A549 (cell line): Measurements from ENCODE around the gene ANKS1B.

Source experiments
- CBX8 ChIP-seq: fragments of 200-600 bp; sonication (generic); IDR thresholded peaks from 2 replicates; pipeline ENCODE4 v1.6.1; 2016
- HOXB13 ChIP-seq: fragments of 250-450 bp; sonication (Bioruptor Pico); IDR thresholded peaks from 2 replicates; pipeline ENCODE4 v1.5.0; 2020; ENCODE audit warnings: low read depth, mild to moderate bottlenecking, moderate library complexity
- HOXB5 ChIP-seq: fragments of 250-450 bp; sonication (Bioruptor Pico); IDR thresholded peaks from 2 replicates; pipeline ENCODE4 v1.5.0; 2020; ENCODE audit warnings: mild to moderate bottlenecking, moderate library complexity
- MYC ChIP-seq: IDR thresholded peaks from 2 replicates; pipeline ENCODE4 v1.6.1; 2012; ENCODE audit warnings: mild to moderate bottlenecking, inconsistent platforms, low read length, improper control_type of control experiment, borderline replicate concordance
- ZFP36 ChIP-seq: fragments of 450-650 bp; IDR thresholded peaks from 2 replicates; pipeline ENCODE4 v1.6.1; 2014; ENCODE audit warnings: borderline replicate concordance; ENCODE audit not compliant: partially characterized antibody
- ZNF302 ChIP-seq: fragments of 250-450 bp; sonication (Bioruptor Pico); IDR thresholded peaks from 2 replicates; pipeline ENCODE4 v1.9.0; 2021; ENCODE audit warnings: inconsistent platforms, mild to moderate bottlenecking, moderate library complexity
- TF ChIP-seq, protein P1 (sequence below): fragments of >200 bp; sonication (Bioruptor Twin); formaldehyde crosslinking; IDR thresholded peaks from 3 replicates; pipeline ENCODE4 v1.5.1; 2016
- TF ChIP-seq, protein P2 (sequence below): fragments of 150-350 bp; IDR thresholded peaks from 2 replicates; pipeline ENCODE4 v1.6.1; 2014; ENCODE audit warnings: low read depth, mild to moderate bottlenecking, low read length

DNA sequence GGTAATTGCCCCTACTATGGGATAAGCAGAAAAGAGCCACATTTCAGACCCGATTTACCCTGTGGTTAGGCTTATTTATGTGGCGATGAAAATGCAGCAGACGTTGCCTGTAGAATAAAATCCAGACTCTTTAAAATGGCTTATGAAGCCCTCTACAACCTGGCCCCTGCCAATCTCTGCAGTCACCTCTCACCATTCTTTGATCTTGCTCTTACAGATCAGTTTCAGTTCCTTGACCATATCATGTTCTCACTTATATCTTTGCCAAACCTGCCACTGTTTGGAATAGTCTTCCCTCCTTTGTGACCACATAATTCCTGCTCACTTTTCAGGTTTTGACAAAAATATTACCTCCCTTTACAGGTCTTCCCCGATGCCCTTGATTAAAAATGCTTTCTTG, 601.5 kb downstream of the ANKS1B start:
- TF ChIP-seq, protein P1, sequence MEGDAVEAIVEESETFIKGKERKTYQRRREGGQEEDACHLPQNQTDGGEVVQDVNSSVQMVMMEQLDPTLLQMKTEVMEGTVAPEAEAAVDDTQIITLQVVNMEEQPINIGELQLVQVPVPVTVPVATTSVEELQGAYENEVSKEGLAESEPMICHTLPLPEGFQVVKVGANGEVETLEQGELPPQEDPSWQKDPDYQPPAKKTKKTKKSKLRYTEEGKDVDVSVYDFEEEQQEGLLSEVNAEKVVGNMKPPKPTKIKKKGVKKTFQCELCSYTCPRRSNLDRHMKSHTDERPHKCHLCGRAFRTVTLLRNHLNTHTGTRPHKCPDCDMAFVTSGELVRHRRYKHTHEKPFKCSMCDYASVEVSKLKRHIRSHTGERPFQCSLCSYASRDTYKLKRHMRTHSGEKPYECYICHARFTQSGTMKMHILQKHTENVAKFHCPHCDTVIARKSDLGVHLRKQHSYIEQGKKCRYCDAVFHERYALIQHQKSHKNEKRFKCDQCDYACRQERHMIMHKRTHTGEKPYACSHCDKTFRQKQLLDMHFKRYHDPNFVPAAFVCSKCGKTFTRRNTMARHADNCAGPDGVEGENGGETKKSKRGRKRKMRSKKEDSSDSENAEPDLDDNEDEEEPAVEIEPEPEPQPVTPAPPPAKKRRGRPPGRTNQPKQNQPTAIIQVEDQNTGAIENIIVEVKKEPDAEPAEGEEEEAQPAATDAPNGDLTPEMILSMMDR, result no peak
- TF ChIP-seq CBX8, result no peak
- no peak for TF ChIP-seq ZFP36
- no peak for TF ChIP-seq MYC
- no peak for TF ChIP-seq HOXB13 (CRISPR knock-in tag)
- TF ChIP-seq, protein P2, sequence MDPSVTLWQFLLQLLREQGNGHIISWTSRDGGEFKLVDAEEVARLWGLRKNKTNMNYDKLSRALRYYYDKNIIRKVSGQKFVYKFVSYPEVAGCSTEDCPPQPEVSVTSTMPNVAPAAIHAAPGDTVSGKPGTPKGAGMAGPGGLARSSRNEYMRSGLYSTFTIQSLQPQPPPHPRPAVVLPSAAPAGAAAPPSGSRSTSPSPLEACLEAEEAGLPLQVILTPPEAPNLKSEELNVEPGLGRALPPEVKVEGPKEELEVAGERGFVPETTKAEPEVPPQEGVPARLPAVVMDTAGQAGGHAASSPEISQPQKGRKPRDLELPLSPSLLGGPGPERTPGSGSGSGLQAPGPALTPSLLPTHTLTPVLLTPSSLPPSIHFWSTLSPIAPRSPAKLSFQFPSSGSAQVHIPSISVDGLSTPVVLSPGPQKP, result no peak
- no peak for TF ChIP-seq ZNF302 (CRISPR knock-in tag)
- TF ChIP-seq HOXB5 (CRISPR knock-in tag), result no peak
